ENCODE results near the gene ADAMTS3. TPM values are rescaled to one million over a fixed set of nuclear protein-coding genes. Genes with fewer than 3 reads are reported as not detected.

The ADAMTS3 gene
- total RNA-seq, 1 donor, result 2.2 TPM

- H3K36me3 ChIP-seq (ENCODE audit: insufficient read depth, low read length), result no peaks in the 10 kb centered on the region
- H3K9me3 ChIP-seq (ENCODE audit: low read depth, low read length), result no peaks in the 10 kb centered on the region
- H3K4me3 ChIP-seq (ENCODE audit: insufficient read depth, low read length), result no peak overlapping the region
- no peaks in the 10 kb centered on the region for H4K20me1 ChIP-seq (ENCODE audit: insufficient read depth, low read length)
- H3K27me3 ChIP-seq (ENCODE audit: insufficient read depth, low read length), result no peaks in the 10 kb centered on the region
- DNase-seq (ENCODE audit: insufficient read length, low spot score, missing footprints), result no peak
- no peak for TF ChIP-seq CTCF (IDR thresholded peaks at IDR 0.05; ENCODE audit: extremely low read depth, low read depth, low read length)
- H2AFZ ChIP-seq (ENCODE audit: low read length), result no peak overlapping the region
- H3K4me1 ChIP-seq (ENCODE audit: insufficient read depth, low read length), result no peaks in the 10 kb centered on the region
- no peaks in the 10 kb centered on the region for H3K79me2 ChIP-seq (ENCODE audit: insufficient read depth, low read length)
- H3K27ac ChIP-seq (ENCODE audit: low read depth, low read length), result no peak overlapping the region
- H3K4me2 ChIP-seq (ENCODE audit: insufficient read depth, low read length), result no peak overlapping the region
Observed at GRCh38 chr4:72275381-72275780, 293.6 kb downstream of the ADAMTS3 start.

- Histone ChIP-seq H3K9me3 (ENCODE audit: low read depth, low read length) (no peaks in the 10 kb centered on the region), H3K27me3 (ENCODE audit: insufficient read depth, low read length) (no peaks in the 10 kb centered on the region), H2AFZ (ENCODE audit: low read length) (no peak overlapping the region), H3K27ac (ENCODE audit: low read depth, low read length) (no peak overlapping the region), H3K79me2 (ENCODE audit: insufficient read depth, low read length) (no peaks in the 10 kb centered on the region), H3K4me3 (ENCODE audit: insufficient read depth, low read length) (no peak overlapping the region), H3K4me1 (ENCODE audit: insufficient read depth, low read length) (no peaks in the 10 kb centered on the region), H4K20me1 (ENCODE audit: insufficient read depth, low read length) (no peaks in the 10 kb centered on the region), H3K4me2 (ENCODE audit: insufficient read depth, low read length) (no peak overlapping the region), H3K36me3 (ENCODE audit: insufficient read depth, low read length) (no peaks in the 10 kb centered on the region)
- no peak for DNase-seq (ENCODE audit: insufficient read length, low spot score, missing footprints)
- no peak for TF ChIP-seq CTCF (IDR thresholded peaks at IDR 0.05; ENCODE audit: extremely low read depth, low read depth, low read length)
Observed at GRCh38 chr4:72274251-72274650, 294.8 kb downstream of the ADAMTS3 start.

GRCh38 chr4:72255269-72255668, 313.8 kb downstream of the ADAMTS3 start:
- H3K79me2 ChIP-seq (ENCODE audit: insufficient read depth, low read length), result no peaks in the 10 kb centered on the region
- H2AFZ ChIP-seq (ENCODE audit: low read length), result no peak overlapping the region
- no peaks in the 10 kb centered on the region for H3K27me3 ChIP-seq (ENCODE audit: insufficient read depth, low read length)
- no peaks in the 10 kb centered on the region for H4K20me1 ChIP-seq (ENCODE audit: insufficient read depth, low read length)
- no peak overlapping the region for H3K27ac ChIP-seq (ENCODE audit: low read depth, low read length)
- no peak overlapping the region for H3K4me3 ChIP-seq (ENCODE audit: insufficient read depth, low read length)
- H3K4me2 ChIP-seq (ENCODE audit: insufficient read depth, low read length), result no peak overlapping the region
- no peaks in the 10 kb centered on the region for H3K36me3 ChIP-seq (ENCODE audit: insufficient read depth, low read length)
- no peaks in the 10 kb centered on the region for H3K4me1 ChIP-seq (ENCODE audit: insufficient read depth, low read length)
- TF ChIP-seq CTCF (IDR thresholded peaks at IDR 0.05; ENCODE audit: extremely low read depth, low read depth, low read length), result no peak
- H3K9me3 ChIP-seq (ENCODE audit: low read depth, low read length), result no peaks in the 10 kb centered on the region
- no peak for DNase-seq (ENCODE audit: insufficient read length, low spot score, missing footprints)

DNA sequence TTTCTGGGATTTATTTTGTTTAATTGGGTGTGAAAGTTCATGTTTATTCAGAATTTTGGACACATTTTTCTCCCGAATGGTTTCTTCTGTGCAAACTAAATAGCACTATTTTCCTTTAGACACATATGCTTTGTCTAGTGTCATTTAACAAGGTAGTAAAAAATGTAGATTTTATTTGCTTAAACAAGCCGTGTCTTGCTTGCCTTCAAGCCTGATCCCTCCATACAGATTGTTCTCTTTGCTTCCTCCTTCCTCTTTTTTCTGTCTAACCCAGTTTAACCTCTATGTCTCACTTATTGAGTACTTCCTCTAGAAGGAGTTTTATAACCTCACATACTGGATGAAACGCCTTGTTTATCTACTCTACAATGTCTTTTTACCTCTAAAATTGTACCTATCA, 325.4 kb downstream of the ADAMTS3 start:
- H3K4me2 ChIP-seq (ENCODE audit: insufficient read depth, low read length), result no peak overlapping the region
- TF ChIP-seq CTCF (IDR thresholded peaks at IDR 0.05; ENCODE audit: extremely low read depth, low read depth, low read length), result no peak
- DNase-seq (ENCODE audit: insufficient read length, low spot score, missing footprints), result no peak

More for the DNA sequence above, 325.4 kb downstream of the ADAMTS3 start:
- Histone ChIP-seq H3K79me2 (ENCODE audit: insufficient read depth, low read length) (no peaks in the 10 kb centered on the region), H3K9me3 (ENCODE audit: low read depth, low read length) (no peaks in the 10 kb centered on the region), H3K27ac (ENCODE audit: low read depth, low read length) (no peak overlapping the region), H3K4me1 (ENCODE audit: insufficient read depth, low read length) (no peaks in the 10 kb centered on the region), H3K27me3 (ENCODE audit: insufficient read depth, low read length) (no peaks in the 10 kb centered on the region), H2AFZ (ENCODE audit: low read length) (no peak overlapping the region), H3K4me3 (ENCODE audit: insufficient read depth, low read length) (no peak overlapping the region), H3K36me3 (ENCODE audit: insufficient read depth, low read length) (no peaks in the 10 kb centered on the region), H4K20me1 (ENCODE audit: insufficient read depth, low read length) (no peaks in the 10 kb centered on the region)

Data from osteoblast (primary cell).